ENCODE data around the gene XG.
"Not testable (repeated sequence)": the region's sequence is repeated elsewhere in the genome, so short reads cannot be mapped to it uniquely, and the experiment has no call there.

XG gene

GRCh38 chrX:2751874-2752300 is at the start of gene XG:
Gene XG (plus strand): TSS chrX:2752040. CDS start chrX:2752275, 235 bp downstream.
- not testable (repeated sequence) for DNase-seq

GRCh38 chrX:2703991-2704369 is 47.9 kb upstream of the XG start:
- DNase-seq: no peak

- DNase-seq: no peak
Measured at GRCh38 chrX:2705046-2705832, 46.6 kb upstream of the XG start.

- DNase-seq: no peak
Measured at GRCh38 chrX:2707334-2707760, 44.5 kb upstream of the XG start.

GRCh38 chrX:2708021-2708420 is 43.8 kb upstream of the XG start:
- DNase-seq: no peak

GRCh38 chrX:2708592-2709188 is 43.1 kb upstream of the XG start:
- DNase-seq: no peak

GRCh38 chrX:2709556-2709955 is 42.3 kb upstream of the XG start:
- DNase-seq: no peak

GRCh38 chrX:2710041-2710840 is 41.6 kb upstream of the XG start:
- no peak for DNase-seq

GRCh38 chrX:2711441-2711840 is 40.4 kb upstream of the XG start:
- DNase-seq: no peak

- no peak for DNase-seq
Measured at GRCh38 chrX:2712428-2712827, 39.4 kb upstream of the XG start.

- no peak for DNase-seq
Measured at GRCh38 chrX:2712890-2713840, 38.7 kb upstream of the XG start.

- no peak for DNase-seq
Measured at GRCh38 chrX:2714551-2714950, 37.3 kb upstream of the XG start.

- no peak for DNase-seq
Measured at GRCh38 chrX:2715066-2715600, 36.7 kb upstream of the XG start.

GRCh38 chrX:2717312-2717711 is 34.5 kb upstream of the XG start:
- DNase-seq: no peak

GRCh38 chrX:2718821-2719220 is 33.0 kb upstream of the XG start:
- no peak for DNase-seq

GRCh38 chrX:2719774-2720447 is 31.9 kb upstream of the XG start:
- no peak for DNase-seq

GRCh38 chrX:2723286-2723879 is 28.5 kb upstream of the XG start:
- no peak for DNase-seq

GRCh38 chrX:2727264-2727663 is 24.6 kb upstream of the XG start:
- not testable (repeated sequence) for DNase-seq

- no peak for DNase-seq
Measured at GRCh38 chrX:2732076-2732475, 19.8 kb upstream of the XG start.

- DNase-seq: no peak
Measured at GRCh38 chrX:2732649-2733048, 19.2 kb upstream of the XG start.

- DNase-seq: no peak
Measured at GRCh38 chrX:2733286-2733685, 18.6 kb upstream of the XG start.

Data from midbrain (tissue), 1 donor.